Epithelial cell of proximal tubule (primary cell): ENCODE results near the gene POLR3B. TPM values are rescaled to one million over a fixed set of nuclear protein-coding genes. Genes with fewer than 3 reads are reported as not detected.

Experiments used
- DNase-seq: peaks from one replicate; pipeline ENCODE4 v3.0.0-alpha.2; 2011; ENCODE audit warnings: low read depth
- H3K4me3 ChIP-seq: 2 replicates; pipeline ENCODE4 v1.5.1; 2011; ENCODE audit warnings: low read depth, mild to moderate bottlenecking, low read length
- total RNA-seq: library from RNA; depleted of rRNA; stranded (reverse); fragments of >200 nt; gene quantifications from 2 replicates; pipeline ENCODE4 v1.2.3, GENCODE V29; 2015
- TF ChIP-seq, protein P1 (sequence below): conservative IDR thresholded peaks from 2 replicates; pipeline ENCODE4 v1.5.1; 2012; ENCODE audit warnings: low read depth, mild to moderate bottlenecking, low read length

Gene POLR3B
- total RNA-seq, 1 donor from 2014 or later = 8.6 TPM

DNA sequence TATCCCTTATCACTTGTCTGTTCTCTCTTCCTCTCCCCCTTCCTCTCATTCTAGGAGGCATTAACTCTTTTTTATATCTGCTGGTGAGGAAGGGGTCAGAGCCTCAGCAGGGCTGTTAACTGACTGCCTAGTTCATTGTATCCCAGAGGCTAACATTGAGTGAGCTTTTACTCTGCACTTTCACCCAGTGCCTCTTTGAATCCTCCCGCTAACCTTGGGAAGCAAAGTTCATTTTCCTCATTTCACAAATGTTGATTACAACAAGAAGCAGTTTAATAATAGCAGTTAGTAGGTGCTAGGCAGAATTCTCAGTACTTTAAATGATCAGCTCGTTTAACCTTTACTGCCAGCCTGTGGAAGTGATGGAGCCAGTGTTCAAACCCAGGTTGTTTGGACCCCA is 75.5 kb downstream of the POLR3B start:
- H3K4me3 ChIP-seq = no peak overlapping the region
- TF ChIP-seq, protein P1, sequence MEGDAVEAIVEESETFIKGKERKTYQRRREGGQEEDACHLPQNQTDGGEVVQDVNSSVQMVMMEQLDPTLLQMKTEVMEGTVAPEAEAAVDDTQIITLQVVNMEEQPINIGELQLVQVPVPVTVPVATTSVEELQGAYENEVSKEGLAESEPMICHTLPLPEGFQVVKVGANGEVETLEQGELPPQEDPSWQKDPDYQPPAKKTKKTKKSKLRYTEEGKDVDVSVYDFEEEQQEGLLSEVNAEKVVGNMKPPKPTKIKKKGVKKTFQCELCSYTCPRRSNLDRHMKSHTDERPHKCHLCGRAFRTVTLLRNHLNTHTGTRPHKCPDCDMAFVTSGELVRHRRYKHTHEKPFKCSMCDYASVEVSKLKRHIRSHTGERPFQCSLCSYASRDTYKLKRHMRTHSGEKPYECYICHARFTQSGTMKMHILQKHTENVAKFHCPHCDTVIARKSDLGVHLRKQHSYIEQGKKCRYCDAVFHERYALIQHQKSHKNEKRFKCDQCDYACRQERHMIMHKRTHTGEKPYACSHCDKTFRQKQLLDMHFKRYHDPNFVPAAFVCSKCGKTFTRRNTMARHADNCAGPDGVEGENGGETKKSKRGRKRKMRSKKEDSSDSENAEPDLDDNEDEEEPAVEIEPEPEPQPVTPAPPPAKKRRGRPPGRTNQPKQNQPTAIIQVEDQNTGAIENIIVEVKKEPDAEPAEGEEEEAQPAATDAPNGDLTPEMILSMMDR = no peak
- no peak for DNase-seq

DNA sequence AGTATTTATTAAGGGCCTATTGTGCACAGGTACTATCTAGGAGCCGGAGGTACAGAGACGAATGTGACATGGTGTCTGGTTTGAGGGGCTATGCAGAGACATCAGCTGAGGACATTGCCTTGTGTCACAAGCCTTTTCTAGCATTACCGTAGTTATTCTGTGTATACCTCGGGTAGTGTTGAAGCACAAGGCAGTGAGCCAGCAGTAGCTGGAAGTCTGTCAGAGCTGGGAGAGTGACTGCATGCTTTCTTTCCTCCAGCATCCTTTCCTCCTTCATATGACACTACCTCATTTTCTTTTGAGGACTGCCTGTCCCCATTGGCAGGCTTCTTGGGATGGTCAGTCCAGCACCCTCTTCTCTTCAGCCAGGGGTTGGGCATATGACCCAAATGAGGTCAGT is 77.0 kb downstream of the POLR3B start:
- TF ChIP-seq, protein P1 = no peak
- no peak overlapping the region for H3K4me3 ChIP-seq
- DNase-seq = no peak

DNA sequence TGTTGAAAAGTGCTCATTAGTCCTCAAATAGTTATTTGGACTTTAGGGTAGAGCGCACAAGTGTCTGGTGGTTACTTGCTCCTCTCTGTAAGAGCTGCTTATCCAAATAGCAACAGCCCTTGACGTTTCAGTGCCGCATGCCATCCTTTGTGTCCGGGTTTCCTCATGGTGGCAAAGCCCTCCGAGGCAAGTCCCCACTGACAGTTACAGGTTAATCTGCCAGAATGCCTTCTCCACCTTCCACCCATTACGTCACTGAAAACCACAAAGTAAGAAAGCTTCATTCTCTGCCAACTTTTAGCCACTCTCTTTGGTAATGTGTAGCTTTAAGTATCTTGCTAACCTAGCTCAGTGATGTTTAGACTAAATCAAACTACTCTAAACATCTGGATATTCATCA is 78.6 kb downstream of the POLR3B start:
- no peak for DNase-seq
- TF ChIP-seq, protein P1 = no peak
- no peak overlapping the region for H3K4me3 ChIP-seq

DNA sequence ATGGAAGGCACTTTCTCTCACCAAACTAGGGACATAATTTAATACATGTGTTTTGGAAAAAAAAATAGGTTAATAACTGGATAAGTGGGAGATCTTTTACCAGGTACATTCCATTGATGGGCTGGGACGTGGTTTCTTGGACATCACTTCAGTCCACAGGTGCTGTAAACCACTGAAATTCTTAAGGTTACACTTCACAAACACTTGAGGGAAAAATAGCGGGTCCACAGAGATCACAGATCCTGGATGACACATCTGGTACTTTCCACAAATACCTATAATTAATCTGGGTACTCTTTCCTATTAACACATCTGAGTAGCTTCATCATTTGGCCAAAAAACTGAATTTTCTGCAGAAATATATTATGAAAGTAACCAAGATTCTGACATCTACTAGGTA is 85.0 kb downstream of the POLR3B start:
- no peak overlapping the region for H3K4me3 ChIP-seq
- TF ChIP-seq, protein P1 = no peak
- DNase-seq = no peak

DNA sequence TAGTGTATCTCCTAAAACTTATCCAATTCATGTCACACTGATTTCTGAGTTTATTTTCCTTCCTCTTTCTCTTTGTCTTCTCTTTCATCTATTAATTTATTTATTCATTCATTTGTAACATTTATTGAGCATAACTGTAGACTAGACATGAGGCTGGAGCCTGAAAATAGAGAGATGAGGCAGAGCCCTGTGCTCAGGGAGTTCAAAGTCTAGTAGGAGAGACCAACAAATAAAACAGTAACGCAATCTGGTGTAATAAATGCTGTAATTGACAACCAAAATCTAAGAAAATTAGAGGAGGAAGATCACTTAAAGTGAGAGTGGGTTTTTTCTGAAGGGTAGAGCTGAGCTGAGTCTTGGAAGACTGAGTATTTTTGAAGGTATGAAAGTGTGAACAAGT is 87.5 kb downstream of the POLR3B start:
- H3K4me3 ChIP-seq = no peak overlapping the region
- no peak for DNase-seq
- TF ChIP-seq, protein P1 = no peak

DNA sequence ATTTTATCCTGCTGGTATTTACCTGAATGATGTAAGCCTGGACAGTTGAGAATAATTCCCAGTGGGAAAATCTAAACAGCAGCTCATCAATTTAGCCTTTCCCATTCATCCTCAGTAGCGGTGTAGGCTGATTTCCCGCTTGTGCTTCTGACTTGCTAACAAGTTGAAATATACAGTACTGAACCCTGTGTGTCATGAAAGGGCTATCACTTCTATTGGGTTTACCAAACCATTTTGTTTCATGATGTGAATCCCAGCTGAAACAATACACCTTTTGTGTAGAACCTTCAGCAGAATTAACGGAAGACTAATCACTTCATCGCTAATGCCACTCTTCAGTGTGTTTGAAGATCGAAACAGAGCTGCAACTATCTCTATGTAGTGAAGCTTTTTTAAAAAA is 88.4 kb downstream of the POLR3B start:
- TF ChIP-seq, protein P1 = no peak
- no peak for DNase-seq

DNA sequence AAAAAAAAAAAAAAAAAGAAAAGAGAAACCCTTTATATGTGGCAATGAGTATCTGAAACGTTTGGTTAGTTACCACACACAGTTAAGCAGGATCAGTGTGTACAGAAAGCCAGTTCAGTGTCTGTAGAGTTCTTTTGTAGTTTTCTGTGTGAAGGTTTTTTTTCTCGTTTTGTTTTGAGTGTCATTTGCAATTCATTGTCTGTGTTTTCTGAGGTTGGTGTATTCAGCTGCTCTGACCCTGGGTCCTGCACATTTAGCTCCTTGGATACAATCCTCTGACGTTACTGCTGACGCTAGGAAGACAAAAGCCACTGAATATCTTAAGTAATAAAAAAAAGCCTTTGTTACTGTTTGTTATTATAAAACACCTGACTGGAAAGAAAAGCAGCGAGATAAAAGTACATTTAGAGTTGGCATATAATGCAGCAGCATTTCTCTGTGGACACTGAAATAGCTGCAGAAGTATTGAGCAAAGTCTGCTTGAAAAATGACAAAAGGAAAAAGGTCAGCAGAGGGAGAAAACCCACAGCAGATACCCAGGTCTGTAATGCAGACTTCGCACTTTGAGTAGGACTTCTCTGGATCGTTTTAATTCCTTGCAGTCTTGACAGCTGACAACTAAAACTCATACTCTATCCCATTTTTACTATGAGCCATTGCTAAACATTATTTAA is 89.0 kb downstream of the POLR3B start:
- TF ChIP-seq, protein P1 = no peak
- no peak overlapping the region for H3K4me3 ChIP-seq
- no peak for DNase-seq

More for the DNA sequence above, 88.4 kb downstream of the POLR3B start:
- H3K4me3 ChIP-seq = no peak overlapping the region
